H9 (cell line): Measurements from ENCODE around the gene SEZ6. TPM values are rescaled to one million over a fixed set of nuclear protein-coding genes. Genes with fewer than 3 reads are reported as not detected.
A peak's percentile ranks its signal among the peaks of the same experiment; 100 is the strongest.

ENCODE experiments used
- DNase-seq: peaks from one replicate; pipeline ENCODE4 v3.0.0-alpha.2; 2017
- H2AFZ ChIP-seq: one replicate; pipeline ENCODE4 v1.6.1; 2013; ENCODE audit warnings: mild to moderate bottlenecking, low read length, control low read depth, moderate library complexity
- H2AK5ac ChIP-seq: 2 replicates; pipeline ENCODE4 v1.6.1; 2013; ENCODE audit warnings: low read length, control low read depth, mixed read lengths; ENCODE audit not compliant: insufficient read length
- H2BK120ac ChIP-seq: one replicate; pipeline ENCODE4 v1.6.1; 2013; ENCODE audit warnings: low read depth, mild to moderate bottlenecking, low read length, control low read depth, inconsistent platforms; ENCODE audit not compliant: poor library complexity, severe bottlenecking
- H2BK12ac ChIP-seq: 2 replicates; pipeline ENCODE4 v1.6.1; 2013; ENCODE audit warnings: low read length, control low read depth, mixed read lengths, low read depth; ENCODE audit not compliant: insufficient read length
- H2BK15ac ChIP-seq: 2 replicates; pipeline ENCODE4 v1.6.1; 2013; ENCODE audit warnings: low read depth, low read length, control low read depth
- H2BK20ac ChIP-seq: one replicate; pipeline ENCODE4 v1.6.1; 2013; ENCODE audit warnings: low read depth, mild to moderate bottlenecking, low read length, control low read depth, inconsistent platforms; ENCODE audit not compliant: poor library complexity, severe bottlenecking
- H2BK5ac ChIP-seq: 2 replicates; pipeline ENCODE4 v1.6.1; 2013; ENCODE audit warnings: low read length, control low read depth, mixed read lengths; ENCODE audit not compliant: insufficient read length
- H3K14ac ChIP-seq: 2 replicates; pipeline ENCODE4 v1.6.1; 2013; ENCODE audit warnings: low read length, control low read depth; ENCODE audit not compliant: insufficient read depth
- H3K18ac ChIP-seq: 2 replicates; pipeline ENCODE4 v1.6.1; 2013; ENCODE audit warnings: low read depth, mild to moderate bottlenecking, mixed read lengths, low read length, control low read depth; ENCODE audit not compliant: insufficient read length
- H3K23ac ChIP-seq: 2 replicates; pipeline ENCODE4 v1.6.1; 2013; ENCODE audit warnings: low read length, control low read depth, mixed read lengths, low read depth; ENCODE audit not compliant: insufficient read length
- H3K23me2 ChIP-seq: 2 replicates; pipeline ENCODE4 v1.6.1; 2013; ENCODE audit warnings: low read depth, mild to moderate bottlenecking, mixed read lengths, low read length, control low read depth; ENCODE audit not compliant: insufficient read length, poor library complexity, severe bottlenecking
- H3K27ac ChIP-seq: 2 replicates; pipeline ENCODE4 v1.5.1; 2013; ENCODE audit warnings: low read length, control low read depth, mixed read lengths, low read depth; ENCODE audit not compliant: insufficient read length
- H3K27me3 ChIP-seq: 2 replicates; pipeline ENCODE4 v1.6.1; 2013; ENCODE audit warnings: low read length, control low read depth, inconsistent platforms; ENCODE audit not compliant: insufficient read depth
- H3K4ac ChIP-seq: 2 replicates; pipeline ENCODE4 v1.6.1; 2013; ENCODE audit warnings: low read depth, mild to moderate bottlenecking, control low read depth, inconsistent platforms, low read length, moderate library complexity
- H3K4me1 ChIP-seq: 2 replicates; pipeline ENCODE4 v1.6.1; 2013; ENCODE audit warnings: low read length, control low read depth, inconsistent platforms; ENCODE audit not compliant: insufficient read depth
- H3K4me2 ChIP-seq: 2 replicates; pipeline ENCODE4 v1.6.1; 2013; ENCODE audit warnings: low read length, control low read depth, mixed read lengths; ENCODE audit not compliant: insufficient read length, insufficient read depth
- H3K56ac ChIP-seq: 2 replicates; pipeline ENCODE4 v1.6.1; 2013; ENCODE audit warnings: low read depth, mild to moderate bottlenecking, mixed read lengths, low read length, control low read depth; ENCODE audit not compliant: insufficient read length
- H3K79me1 ChIP-seq: 2 replicates; pipeline ENCODE4 v1.6.1; 2013; ENCODE audit warnings: low read depth, mild to moderate bottlenecking, moderate library complexity, low read length, control low read depth, inconsistent platforms; ENCODE audit not compliant: insufficient read depth, poor library complexity, severe bottlenecking
- H3K79me2 ChIP-seq: 2 replicates; pipeline ENCODE4 v1.6.1; 2013; ENCODE audit warnings: low read length, control low read depth, inconsistent platforms; ENCODE audit not compliant: insufficient read depth
- H3K9ac ChIP-seq: 2 replicates; pipeline ENCODE4 v1.6.1; 2013; ENCODE audit warnings: low read length, control low read depth, mixed read lengths; ENCODE audit not compliant: insufficient read length; ENCODE audit errors: extremely low read depth
- H3K9me3 ChIP-seq: one replicate; pipeline ENCODE4 v1.6.1; 2013; ENCODE audit warnings: low read depth, low read length, inconsistent platforms; ENCODE audit not compliant: control insufficient read depth
- H3T11ph ChIP-seq: one replicate; pipeline ENCODE4 v1.6.1; 2013; ENCODE audit warnings: mild to moderate bottlenecking, low read length, control low read depth, inconsistent platforms
- H4K20me1 ChIP-seq: one replicate; pipeline ENCODE4 v1.6.1; 2013; ENCODE audit not compliant: control insufficient read depth, insufficient read length, insufficient read depth
- H4K5ac ChIP-seq: 2 replicates; pipeline ENCODE4 v1.6.1; 2013; ENCODE audit warnings: low read depth, mild to moderate bottlenecking, mixed read lengths, low read length, control low read depth; ENCODE audit not compliant: insufficient read length
- H4K8ac ChIP-seq: replicated peaks from 2 replicates; pipeline ENCODE4 v1.6.1; 2013; ENCODE audit warnings: low read length, control low read depth, mixed read lengths, low read depth; ENCODE audit not compliant: insufficient read length
- H4K91ac ChIP-seq: 2 replicates; pipeline ENCODE4 v1.6.1; 2013; ENCODE audit warnings: low read depth, mild to moderate bottlenecking, moderate library complexity, mixed read lengths, low read length, control low read depth; ENCODE audit not compliant: insufficient read length
- H3K27ac Mint-ChIP-seq, 3 experiments: 2 replicates in 2 of 3; 3 replicates in 1 of 3; pipeline ENCODE4 v1.8.0; 2020 to 2021; ENCODE audit warnings: mixed read lengths in 3 of 3, mild to moderate bottlenecking in 1 of 3, moderate library complexity in 1 of 3
- H3K27me3 Mint-ChIP-seq: 2 replicates; pipeline ENCODE4 v1.8.0; 2021; ENCODE audit warnings: low read depth, mild to moderate bottlenecking, moderate library complexity, mixed read lengths
- H3K36me3 Mint-ChIP-seq, 3 experiments: 2 replicates in 2 of 3; 3 replicates in 1 of 3; pipeline ENCODE4 v1.8.0; 2020 to 2021; ENCODE audit warnings: low read depth in 3 of 3, mixed read lengths in 3 of 3; ENCODE audit not compliant: insufficient read depth in 1 of 3
- H3K4me1 Mint-ChIP-seq, 2 experiments: 2 replicates each; pipeline ENCODE4 v1.8.0; 2020; ENCODE audit warnings: mixed read lengths in 2 of 2
- H3K4me3 Mint-ChIP-seq, 2 experiments: 2 replicates in 1 of 2; 3 replicates in 1 of 2; pipeline ENCODE4 v1.8.0; 2020 to 2021; ENCODE audit warnings: mild to moderate bottlenecking in 2 of 2, mixed read lengths in 2 of 2, moderate library complexity in 1 of 2
- H3K9me3 Mint-ChIP-seq, 2 experiments: 2 replicates in 1 of 2; 3 replicates in 1 of 2; pipeline ENCODE4 v1.8.0; 2020; ENCODE audit warnings: mild to moderate bottlenecking in 2 of 2, mixed read lengths in 2 of 2, moderate library complexity in 1 of 2
- CTCF ChIP-seq: fragments of 200-600 bp; sonication (generic); conservative IDR thresholded peaks from 3 replicates; pipeline ENCODE4 v1.8.0; 2021; ENCODE audit warnings: antibody characterized with exemption, mild to moderate bottlenecking
- WGBS: extraction: QIAGEN DNeasy Blood & Tissue Kit; methylation state at CpG from one replicate; pipeline ENCODE4 v1.1.7; 2013; ENCODE audit warnings: missing lambda C conversion rate, low lambda C conversion rate, mixed read lengths; ENCODE audit not compliant: insufficient read length; ENCODE audit errors: extremely low coverage; 5-methylcytosine and 5-hydroxymethylcytosine counted together
- total RNA-seq: library from RNA; stranded (reverse); gene quantifications from 2 replicates; pipeline ENCODE4 v1.2.1, GENCODE V29; 2021

Gene SEZ6
- total RNA-seq, 1 experiment from 2014 or later = 1.8 TPM

DNA sequence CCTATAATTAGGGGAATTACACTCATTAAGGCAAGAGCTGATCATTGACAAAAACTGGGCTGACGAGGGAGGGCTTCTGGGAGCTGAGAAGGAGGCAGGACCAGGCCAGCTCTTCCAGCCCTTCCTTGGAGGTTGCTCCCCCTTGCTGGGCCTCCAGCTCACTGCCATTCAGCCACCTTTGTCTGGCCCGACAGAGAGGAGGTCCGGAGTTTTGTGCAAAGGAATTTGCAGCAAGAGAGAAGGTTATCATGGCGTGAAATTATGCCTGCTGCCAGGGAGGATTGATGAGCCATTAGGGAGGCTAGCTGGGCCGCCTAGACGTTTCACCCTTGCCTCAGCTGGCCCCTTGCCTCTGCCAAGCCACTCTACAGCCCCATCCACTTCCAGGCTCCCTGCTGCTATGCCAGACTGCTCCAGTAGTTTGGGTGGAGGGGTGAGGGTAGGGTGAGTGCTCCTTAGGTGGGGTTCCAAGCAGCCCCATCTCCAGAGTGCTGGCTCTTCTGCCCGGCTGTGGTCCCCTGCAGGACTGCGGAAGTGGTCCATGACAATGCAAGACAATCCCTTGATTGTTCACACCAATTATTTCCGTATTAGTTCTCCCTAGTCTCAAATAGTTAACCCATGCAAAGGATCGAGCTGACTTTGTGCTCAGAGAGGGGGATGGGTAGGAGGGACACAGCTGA, 37.5 kb downstream of the SEZ6 start:
- Mint-ChIP-seq H3K4me1 (peaks cover 59 to 69% of the 10 kb centered on the region in 2 experiments), H3K36me3 (no peaks in the 10 kb centered on the region), H3K4me3 (peak overlapping the region; percentile 9 to 56), H3K9me3 (no peaks in the 10 kb centered on the region; a peak in 1 of 5 replicates), H3K27me3 (peaks cover 2% of the 10 kb centered on the region), H3K27ac (peak overlapping the region; percentile 79 to 94 (median 91))
- Histone ChIP-seq H2BK15ac (no peak overlapping the region), H4K20me1 (no peaks in the 10 kb centered on the region), H2BK120ac (no peak overlapping the region), H2BK12ac (no peak overlapping the region), H4K8ac (no peak overlapping the region), H3K27ac (no peak overlapping the region), H2BK20ac (no peak overlapping the region), H3T11ph (no peak overlapping the region), H4K5ac (no peak overlapping the region), H3K4me2 (peak overlapping the region; percentile 5), H2BK5ac (no peak overlapping the region), H4K91ac (no peak overlapping the region), H3K23me2 (no peaks in the 10 kb centered on the region), H3K79me2 (no peaks in the 10 kb centered on the region), H2AFZ (no peak overlapping the region), H3K79me1 (no peaks in the 10 kb centered on the region), H3K9ac (no peak overlapping the region), H3K23ac (no peak overlapping the region), H3K14ac (peak overlapping the region; percentile 28), H3K9me3 (no peaks in the 10 kb centered on the region), H3K56ac (no peak overlapping the region), H2AK5ac (no peak overlapping the region), H3K4me1 (peaks cover 8% of the 10 kb centered on the region; the same call in 1 of the 2 replicates), H3K4ac (no peak overlapping the region), H3K27me3 (no peaks in the 10 kb centered on the region), H3K18ac (peak overlapping the region; percentile 27)
- TF ChIP-seq CTCF = no peak
- WGBS = no CpG with 5 or more reads among the region's 10 CpGs
- peak; percentile 65 for DNase-seq
